HUES48 (cell line): ENCODE results near the gene LRRC61.
A peak's percentile ranks its signal among the peaks of the same experiment; 100 is the strongest.

Experiments
- H3K27ac ChIP-seq: one replicate; pipeline ENCODE4 v1.7.0; 2013; ENCODE audit warnings: low read depth, low read length, inconsistent platforms
- H3K27me3 ChIP-seq: 2 replicates; pipeline ENCODE4 v1.6.1; 2013; ENCODE audit warnings: mild to moderate bottlenecking, low read length; ENCODE audit not compliant: control insufficient read depth, insufficient read depth
- H3K36me3 ChIP-seq: 2 replicates; pipeline ENCODE4 v1.6.1; 2013; ENCODE audit warnings: low read length; ENCODE audit not compliant: control insufficient read depth, insufficient read depth
- H3K4me1 ChIP-seq: 2 replicates; pipeline ENCODE4 v1.6.1; 2013; ENCODE audit warnings: mild to moderate bottlenecking, low read length; ENCODE audit not compliant: control insufficient read depth, insufficient read depth
- H3K4me3 ChIP-seq: 2 replicates; pipeline ENCODE4 v1.5.1; 2013; ENCODE audit warnings: mild to moderate bottlenecking, low read depth, low read length
- H3K9ac ChIP-seq: 2 replicates; pipeline ENCODE4 v1.6.1; 2013; ENCODE audit warnings: mild to moderate bottlenecking, low read depth, low read length, moderate library complexity
- H3K9me3 ChIP-seq: 2 replicates; pipeline ENCODE4 v1.6.1; 2013; ENCODE audit warnings: low read length; ENCODE audit not compliant: control insufficient read depth, insufficient read depth

Gene LRRC61

GRCh38 chr7:150332852-150333635 is 9.9 kb downstream of the LRRC61 start:
- peaks cover 45% of the 10 kb centered on the region for H3K4me1 ChIP-seq
- peaks cover 63% of the 10 kb centered on the region for H3K36me3 ChIP-seq
- H3K4me3 ChIP-seq: no peak overlapping the region
- H3K9me3 ChIP-seq: no peaks in the 10 kb centered on the region
- H3K9ac ChIP-seq: no peak overlapping the region
- no peak overlapping the region for H3K27ac ChIP-seq
- H3K27me3 ChIP-seq: no peaks in the 10 kb centered on the region

- H3K9ac ChIP-seq: no peak overlapping the region
- H3K27ac ChIP-seq: no peak overlapping the region
- no peaks in the 10 kb centered on the region for H3K27me3 ChIP-seq
- no peaks in the 10 kb centered on the region for H3K9me3 ChIP-seq
- peaks cover 39% of the 10 kb centered on the region for H3K4me1 ChIP-seq
- H3K36me3 ChIP-seq: peaks cover 61% of the 10 kb centered on the region
- no peak overlapping the region for H3K4me3 ChIP-seq
Observed at GRCh38 chr7:150333659-150334058, 10.5 kb downstream of the LRRC61 start.

GRCh38 chr7:150334108-150334507 is 11.0 kb downstream of the LRRC61 start:
- Histone ChIP-seq H3K9ac (no peak overlapping the region), H3K4me1 (peaks cover 39% of the 10 kb centered on the region)

GRCh38 chr7:150335108-150335773 is 12.1 kb downstream of the LRRC61 start:
- H3K9ac ChIP-seq: peak overlapping the region; percentile 11; the same call in 1 of the 2 replicates
- H3K4me3 ChIP-seq: peak overlapping the region; percentile 40
- peaks cover 57% of the 10 kb centered on the region for H3K36me3 ChIP-seq
- peaks cover 38% of the 10 kb centered on the region for H3K4me1 ChIP-seq
- H3K9me3 ChIP-seq: no peaks in the 10 kb centered on the region
- no peaks in the 10 kb centered on the region for H3K27me3 ChIP-seq
- peak overlapping the region; percentile 95 for H3K27ac ChIP-seq

More at GRCh38 chr7:150334108-150334507, 11.0 kb downstream of the LRRC61 start:
- Histone ChIP-seq H3K27me3 (no peaks in the 10 kb centered on the region), H3K4me3 (no peak overlapping the region), H3K36me3 (peaks cover 61% of the 10 kb centered on the region), H3K27ac (peak overlapping the region; percentile 76), H3K9me3 (no peaks in the 10 kb centered on the region)

- peaks cover 37% of the 10 kb centered on the region for H3K4me1 ChIP-seq
- H3K27me3 ChIP-seq: peaks cover under 1% of the 10 kb centered on the region; the same call in 1 of the 2 replicates
- H3K4me3 ChIP-seq: no peak overlapping the region
- peak overlapping the region; percentile 95 for H3K27ac ChIP-seq
- H3K36me3 ChIP-seq: peaks cover 52% of the 10 kb centered on the region
- no peaks in the 10 kb centered on the region for H3K9me3 ChIP-seq
- 0 out of 2 replicates have a peak overlapping the region, but pooled peaks have one; percentile 11 for H3K9ac ChIP-seq
Observed at GRCh38 chr7:150335774-150336112, 12.6 kb downstream of the LRRC61 start.

GRCh38 chr7:150336746-150337145 is 13.6 kb downstream of the LRRC61 start:
- H3K4me1 ChIP-seq: peaks cover 37% of the 10 kb centered on the region
- H3K27me3 ChIP-seq: peaks cover 7% of the 10 kb centered on the region
- H3K9me3 ChIP-seq: no peaks in the 10 kb centered on the region
- H3K27ac ChIP-seq: no peak overlapping the region
- no peak overlapping the region for H3K4me3 ChIP-seq
- H3K9ac ChIP-seq: no peak overlapping the region
- peaks cover 42% of the 10 kb centered on the region for H3K36me3 ChIP-seq

- Histone ChIP-seq H3K9me3 (no peaks in the 10 kb centered on the region), H3K4me1 (peaks cover 42% of the 10 kb centered on the region), H3K4me3 (no peak overlapping the region), H3K9ac (no peak overlapping the region), H3K27me3 (peaks cover 12% of the 10 kb centered on the region), H3K27ac (no peak overlapping the region), H3K36me3 (peaks cover 39% of the 10 kb centered on the region)
Observed at GRCh38 chr7:150337179-150337578, 14.0 kb downstream of the LRRC61 start.

- peaks cover 36% of the 10 kb centered on the region for H3K36me3 ChIP-seq
- H3K4me3 ChIP-seq: no peak overlapping the region
- peaks cover 17% of the 10 kb centered on the region for H3K27me3 ChIP-seq
- no peak overlapping the region for H3K9ac ChIP-seq
- peaks cover 47% of the 10 kb centered on the region for H3K4me1 ChIP-seq
- no peak overlapping the region for H3K27ac ChIP-seq
- H3K9me3 ChIP-seq: no peaks in the 10 kb centered on the region
Observed at GRCh38 chr7:150337659-150338081, 14.5 kb downstream of the LRRC61 start.

- H3K4me1 ChIP-seq: peaks cover 53% of the 10 kb centered on the region
Observed at GRCh38 chr7:150338166-150338829, 15.1 kb downstream of the LRRC61 start.

GRCh38 chr7:150339409-150339809 is 16.3 kb downstream of the LRRC61 start:
- Histone ChIP-seq H3K4me3 (peak overlapping the region; percentile 77), H3K27me3 (peaks cover 34% of the 10 kb centered on the region), H3K27ac (no peak overlapping the region), H3K9me3 (peaks cover 4% of the 10 kb centered on the region; the same call in 1 of the 2 replicates), H3K36me3 (peaks cover 32% of the 10 kb centered on the region), H3K9ac (no peak overlapping the region; the same call in 1 of the 2 replicates), H3K4me1 (peaks cover 50% of the 10 kb centered on the region)

More at GRCh38 chr7:150338166-150338829, 15.1 kb downstream of the LRRC61 start:
- Histone ChIP-seq H3K27ac (no peak overlapping the region), H3K36me3 (peaks cover 36% of the 10 kb centered on the region), H3K4me3 (no peak overlapping the region), H3K27me3 (peaks cover 23% of the 10 kb centered on the region), H3K9me3 (no peaks in the 10 kb centered on the region), H3K9ac (no peak overlapping the region)
